ENCODE results near the gene ARHGEF19. TPM values are rescaled to one million over a fixed set of nuclear protein-coding genes. Genes with fewer than 3 reads are reported as not detected.
A peak's percentile ranks its signal among the peaks of the same experiment; 100 is the strongest.

The ARHGEF19 gene
- total RNA-seq, 4 donors from 2014 or later, result 5.7 to 46.8 (median 10.8) TPM

DNA sequence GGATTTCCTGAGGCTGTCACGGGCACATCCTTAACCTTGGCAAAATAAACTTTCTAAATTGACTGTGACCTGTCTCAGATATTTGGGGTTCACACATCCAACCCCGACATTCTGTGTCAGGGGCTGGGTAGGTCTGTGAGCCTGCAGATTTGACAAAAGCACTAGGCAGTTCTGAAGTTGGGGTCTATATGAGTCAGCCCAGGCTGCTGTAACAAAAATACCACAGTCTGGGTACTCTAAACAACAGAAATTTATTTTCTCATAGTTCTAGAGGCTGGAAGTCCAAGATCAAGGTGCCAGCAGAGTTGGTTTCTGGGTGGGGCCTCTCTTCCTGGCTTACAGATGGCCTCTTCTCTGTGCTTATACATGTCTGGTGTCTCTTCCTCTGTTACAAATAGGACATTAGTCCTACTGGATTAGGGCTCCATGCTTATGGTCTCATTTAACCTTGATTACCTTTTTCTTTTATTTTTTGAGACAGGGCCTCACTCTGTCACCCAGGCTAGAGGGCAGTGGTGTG, 27.6 kb upstream of the ARHGEF19 start:
- Histone ChIP-seq H3K4me1 (peaks cover 11 to 23% (median 18%) of the 10 kb centered on the region in 4 donors), H3K9me3 (no peaks in the 10 kb centered on the region), H3K36me3 (no peaks in the 10 kb centered on the region), H3K4me3 (no peak overlapping the region), H3K27ac (no peak overlapping the region), H3K27me3 (no peaks in the 10 kb centered on the region)
- intact Hi-C loops (cut with DNase I; ENCODE audit: low total_unique reads), result loop anchor here (5.0 kb wide), 2 partner anchors 33 to 163 kb away; no protein-coding TSS in a partner anchor
- TF ChIP-seq EP300 (IDR thresholded peaks at IDR 0.05; ENCODE audit: low read depth) (no peak), POLR2AphosphoS5 (IDR thresholded peaks at IDR 0.05) (no peak), POLR2A (IDR thresholded peaks at IDR 0.05) (no peak)
- TF ChIP-seq, protein P1, sequence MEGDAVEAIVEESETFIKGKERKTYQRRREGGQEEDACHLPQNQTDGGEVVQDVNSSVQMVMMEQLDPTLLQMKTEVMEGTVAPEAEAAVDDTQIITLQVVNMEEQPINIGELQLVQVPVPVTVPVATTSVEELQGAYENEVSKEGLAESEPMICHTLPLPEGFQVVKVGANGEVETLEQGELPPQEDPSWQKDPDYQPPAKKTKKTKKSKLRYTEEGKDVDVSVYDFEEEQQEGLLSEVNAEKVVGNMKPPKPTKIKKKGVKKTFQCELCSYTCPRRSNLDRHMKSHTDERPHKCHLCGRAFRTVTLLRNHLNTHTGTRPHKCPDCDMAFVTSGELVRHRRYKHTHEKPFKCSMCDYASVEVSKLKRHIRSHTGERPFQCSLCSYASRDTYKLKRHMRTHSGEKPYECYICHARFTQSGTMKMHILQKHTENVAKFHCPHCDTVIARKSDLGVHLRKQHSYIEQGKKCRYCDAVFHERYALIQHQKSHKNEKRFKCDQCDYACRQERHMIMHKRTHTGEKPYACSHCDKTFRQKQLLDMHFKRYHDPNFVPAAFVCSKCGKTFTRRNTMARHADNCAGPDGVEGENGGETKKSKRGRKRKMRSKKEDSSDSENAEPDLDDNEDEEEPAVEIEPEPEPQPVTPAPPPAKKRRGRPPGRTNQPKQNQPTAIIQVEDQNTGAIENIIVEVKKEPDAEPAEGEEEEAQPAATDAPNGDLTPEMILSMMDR (IDR thresholded peaks at IDR 0.05), result no peak
- in situ Hi-C loops (cut with MboI; ENCODE audit: low pct_ligation_motif_present in 1 of 4, low pct_unique_long_range_greater_than_20kb in 1 of 4, low sequenced_read_pairs in 3 of 4), result no loop called here
- DNase-seq, result peak; percentile 5
- 91% methylated on average over 2 of the region's 2 CpGs; no CpG with 5 or more reads in 1 of the 2 donors for WGBS, 2 donors (ENCODE audit: low coverage in 1 of 2)

DNA sequence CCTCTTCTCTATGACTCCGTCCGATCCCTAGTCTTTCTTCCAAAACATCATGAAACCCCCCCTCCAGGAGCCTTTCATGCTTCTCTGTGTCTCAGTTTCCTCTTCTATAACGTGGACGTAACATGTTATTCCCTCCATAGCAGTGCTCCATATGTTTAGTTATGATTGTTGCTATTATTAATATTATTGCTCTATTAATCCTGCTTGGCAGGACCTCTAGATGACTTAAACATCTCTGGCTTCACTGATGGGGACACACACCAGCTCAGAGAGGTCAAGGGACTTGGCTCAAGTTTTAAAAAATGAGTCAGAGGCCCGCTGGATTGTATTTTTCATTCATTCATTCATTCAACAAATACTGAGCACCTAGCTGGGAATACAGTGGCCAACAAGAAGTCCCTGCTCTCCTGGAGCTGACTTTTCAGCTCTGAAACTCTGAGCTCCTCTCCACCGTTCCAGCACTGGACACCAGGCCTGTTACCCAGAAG, 24.9 kb upstream of the ARHGEF19 start:
- no peaks in the 10 kb centered on the region for H3K27me3 ChIP-seq
- peak overlapping the region; percentile 86 to 92 (median 86) for H3K27ac ChIP-seq
- peaks cover 6 to 18% (median 16%) of the 10 kb centered on the region in 4 donors for H3K4me1 ChIP-seq
- intact Hi-C loops (cut with DNase I; ENCODE audit: low total_unique reads) (no loop called here), in situ Hi-C loops (cut with MboI; ENCODE audit: low pct_ligation_motif_present in 1 of 4, low pct_unique_long_range_greater_than_20kb in 1 of 4, low sequenced_read_pairs in 3 of 4) (no loop called here)
- H3K36me3 ChIP-seq, result no peaks in the 10 kb centered on the region
- peak overlapping the region in 3 of 4 donors; percentile 60 to 66 (median 62) for H3K4me3 ChIP-seq
- 3 to 24% methylated on average over 4 to 6 of the region's 6 CpGs for WGBS, 2 donors (ENCODE audit: low coverage in 1 of 2)
- H3K9me3 ChIP-seq, result no peaks in the 10 kb centered on the region
- no peak for DNase-seq
- TF ChIP-seq POLR2AphosphoS5 (IDR thresholded peaks at IDR 0.05) (no peak), EP300 (IDR thresholded peaks at IDR 0.05; ENCODE audit: low read depth) (no peak), POLR2A (IDR thresholded peaks at IDR 0.05) (no peak)
- TF ChIP-seq, protein P1 (IDR thresholded peaks at IDR 0.05), result no peak

- Histone ChIP-seq H3K27me3 (no peaks in the 10 kb centered on the region), H3K4me3 (peak within 1 kb of the TSS; percentile 38 to 66 (median 61)), H3K27ac (peak within 1 kb of the TSS; percentile 86 to 92 (median 86)), H3K36me3 (no peaks in the 10 kb centered on the region), H3K4me1 (peaks cover 6 to 18% (median 16%) of the 10 kb centered on the region in 4 donors), H3K9me3 (no peaks in the 10 kb centered on the region)
- TF ChIP-seq, protein P1 (IDR thresholded peaks at IDR 0.05), result peak in 1 of 5 experiments; percentile 32
- TF ChIP-seq POLR2A (IDR thresholded peaks at IDR 0.05), result peak; percentile 75
- TF ChIP-seq POLR2AphosphoS5 (IDR thresholded peaks at IDR 0.05), result peak; percentile 64 to 86 (median 83)
- TF ChIP-seq EP300 (IDR thresholded peaks at IDR 0.05; ENCODE audit: low read depth), result no peak
- in situ Hi-C loops (cut with MboI; ENCODE audit: low pct_ligation_motif_present in 1 of 4, low pct_unique_long_range_greater_than_20kb in 1 of 4, low sequenced_read_pairs in 3 of 4) (no loop called here), intact Hi-C loops (cut with DNase I; ENCODE audit: low total_unique reads) (no loop called here)
- WGBS, 2 donors (ENCODE audit: low coverage in 1 of 2), result 1% methylated on average over 50 of the region's 57 CpGs; no CpG with 5 or more reads in 1 of the 2 donors
- DNase-seq, result peak; percentile 98
Measured at GRCh38 chr1:16236511-16237342, 24.3 kb upstream of the ARHGEF19 start, which contains the start of gene CPLANE2. Gene CPLANE2, minus strand, starts transcription at chr1:16237183. Its CDS starts 441 bp downstream, at chr1:16236742.

GRCh38 chr1:16235944-16236510, 23.6 kb upstream of the ARHGEF19 start:
- intact Hi-C loops (cut with DNase I; ENCODE audit: low total_unique reads), result no loop called here
- WGBS, 2 donors (ENCODE audit: low coverage in 1 of 2), result 35 to 100% methylated on average over 1 to 6 of the region's 6 CpGs

More at GRCh38 chr1:16235944-16236510, 23.6 kb upstream of the ARHGEF19 start:
- TF ChIP-seq, protein P1 (IDR thresholded peaks at IDR 0.05), result peak; percentile 27 to 71 (median 38)
- TF ChIP-seq POLR2A (IDR thresholded peaks at IDR 0.05), result no peak
- no peaks in the 10 kb centered on the region for H3K27me3 ChIP-seq
- H3K4me1 ChIP-seq, result peaks cover 6 to 18% (median 16%) of the 10 kb centered on the region in 4 donors
- in situ Hi-C loops (cut with MboI; ENCODE audit: low pct_ligation_motif_present in 1 of 4, low pct_unique_long_range_greater_than_20kb in 1 of 4, low sequenced_read_pairs in 3 of 4), result no loop called here
- peak overlapping the region in 3 of 4 donors; percentile 60 to 66 (median 62) for H3K4me3 ChIP-seq
- H3K27ac ChIP-seq, result peak overlapping the region; percentile 86 to 92 (median 86)
- H3K9me3 ChIP-seq, result no peaks in the 10 kb centered on the region
- peak; percentile 63 for DNase-seq
- H3K36me3 ChIP-seq, result no peaks in the 10 kb centered on the region

Data from transverse colon (tissue), 4 donors.